Skin of body (tissue), 2 donors: ENCODE data around the gene FGFR2. TPM values are rescaled to one million over a fixed set of nuclear protein-coding genes. Genes with fewer than 3 reads are reported as not detected.

ENCODE experiments used
- DNase-seq: peaks from one replicate; lab custom pipeline; 2025; lab: John Stamatoyannopoulos, UW
- total RNA-seq: library from RNA; depleted of rRNA; stranded (reverse); fragments of >200 nt; gene quantifications from one replicate; pipeline ENCODE4 v1.2.3, GENCODE V29; 2014

The FGFR2 gene
- total RNA-seq, 1 donor from 2014 or later: 141 TPM

DNA sequence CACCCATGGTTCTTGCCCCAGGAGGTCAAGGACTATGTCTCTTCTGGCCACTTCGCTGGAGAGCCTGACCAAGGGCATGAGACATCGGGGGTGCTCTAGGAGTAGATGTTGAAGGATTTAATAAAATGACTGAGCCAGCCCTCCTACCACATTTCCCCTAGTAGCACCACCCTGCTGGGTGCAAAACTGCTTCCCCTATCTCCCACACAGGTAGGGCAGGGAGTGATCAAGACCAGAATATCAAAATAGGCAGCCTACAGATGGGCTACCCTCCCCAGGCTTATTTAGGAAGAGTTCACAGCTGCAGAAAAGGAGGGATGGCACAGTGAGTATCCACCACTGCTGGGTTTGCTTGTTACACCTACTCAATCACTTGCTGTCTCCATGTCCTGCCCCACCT, 103.9 kb downstream of the FGFR2 start:
- no peak for DNase-seq

DNA sequence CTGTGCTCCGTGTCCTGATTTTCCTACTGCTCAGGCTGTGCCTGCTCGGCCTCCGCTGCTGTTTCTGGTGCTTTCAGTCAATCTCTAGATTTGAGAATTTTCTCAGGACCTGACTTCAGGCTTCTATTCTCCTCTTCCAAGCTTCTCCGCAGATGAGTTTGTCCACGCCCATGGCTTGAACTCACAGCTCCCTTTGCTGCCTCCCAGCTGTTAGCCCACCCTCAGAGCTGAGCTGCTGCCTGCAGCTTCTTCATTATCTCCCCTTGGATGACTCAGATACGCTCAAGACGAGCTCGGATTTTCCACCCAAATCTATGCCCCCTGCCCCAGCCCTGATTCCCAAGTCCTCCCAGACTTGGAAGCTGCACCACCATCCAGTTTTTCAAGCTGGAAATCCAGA, 104.7 kb downstream of the FGFR2 start:
- peak; percentile 11 for DNase-seq

DNA sequence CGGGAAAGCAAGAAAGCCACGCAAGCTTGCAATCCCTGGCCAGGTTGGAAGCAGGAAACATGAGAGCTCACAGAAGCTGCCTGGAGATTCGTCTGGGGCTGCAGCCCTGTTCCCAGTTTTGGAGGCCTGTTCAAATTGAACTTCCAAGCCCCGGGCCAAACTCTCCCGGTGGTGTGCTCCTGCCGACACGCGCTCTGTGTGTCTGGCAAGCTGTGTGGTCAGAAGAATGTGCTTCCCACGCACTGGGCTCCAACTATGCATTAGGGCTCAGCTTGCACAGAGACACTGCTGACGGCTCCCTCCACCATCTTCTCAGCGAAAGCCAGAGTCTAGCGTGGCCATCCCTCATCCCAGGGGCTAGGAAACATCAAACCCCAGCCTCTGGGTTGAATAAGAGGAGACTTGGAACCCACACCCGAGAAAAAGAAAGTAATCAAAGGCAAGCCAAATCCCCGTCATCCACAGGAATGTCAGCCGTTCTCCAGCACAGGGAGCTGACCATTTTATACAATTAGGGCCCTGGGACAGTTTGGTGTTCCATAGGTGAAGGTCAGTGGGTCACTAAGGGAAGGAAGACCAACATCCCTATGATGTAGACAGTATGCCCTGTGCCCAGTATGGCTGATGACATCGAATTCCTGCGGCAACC, 107.2 kb downstream of the FGFR2 start:
- DNase-seq: peak; percentile 45

DNA sequence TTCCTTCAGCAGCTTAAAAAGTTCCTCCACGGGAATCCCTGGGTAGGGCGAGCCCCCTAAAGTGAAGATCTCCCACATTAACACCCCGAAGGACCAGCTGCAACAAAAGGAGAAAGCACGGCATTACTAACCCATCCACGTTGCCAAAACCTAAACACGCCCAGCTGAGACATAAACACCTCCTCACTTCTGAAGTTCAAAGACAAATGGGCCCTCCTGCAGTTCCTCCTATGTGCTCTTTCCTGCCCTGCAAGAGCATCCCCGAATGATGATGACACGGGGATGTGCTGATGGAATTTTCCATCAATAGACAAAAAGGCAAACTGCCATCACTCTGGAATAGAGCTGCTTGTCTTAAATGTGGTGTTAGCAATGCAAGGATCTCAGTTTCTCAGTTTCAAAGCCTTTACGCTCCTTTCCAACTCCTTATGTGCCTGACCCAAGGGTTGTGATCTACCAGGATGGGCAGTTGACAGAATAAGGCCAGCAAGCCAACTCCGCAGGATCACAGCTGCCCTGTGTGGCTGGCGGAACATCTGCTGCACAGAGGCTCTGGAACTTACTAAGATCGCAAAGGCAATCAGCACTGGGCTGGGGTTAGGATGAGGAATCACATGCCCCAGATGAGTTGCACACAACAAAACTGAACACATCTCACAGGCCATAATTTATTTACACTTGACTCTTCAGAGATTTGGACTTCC, 112.7 kb downstream of the FGFR2 start:
- peak; percentile 90 for DNase-seq

DNA sequence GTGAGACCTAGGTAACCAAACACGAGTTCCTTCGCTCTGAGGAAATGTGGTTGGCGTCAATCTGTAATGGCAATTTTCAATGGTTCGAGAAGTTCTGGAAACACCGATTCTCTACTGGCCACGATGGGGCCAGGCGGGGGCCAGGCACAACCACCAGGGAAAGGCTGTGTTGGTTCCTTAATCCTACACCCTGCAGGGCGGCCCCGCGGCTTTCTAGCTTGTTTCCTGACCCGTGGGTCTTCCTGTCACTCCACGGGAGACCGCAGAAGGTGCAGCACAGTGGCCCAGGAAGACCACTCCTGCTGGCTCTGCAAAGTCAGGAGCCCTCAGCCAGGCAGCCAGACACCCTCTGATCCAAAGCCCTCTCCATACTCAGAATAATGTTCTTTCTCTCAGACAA, 113.4 kb downstream of the FGFR2 start:
- DNase-seq: no peak

DNA sequence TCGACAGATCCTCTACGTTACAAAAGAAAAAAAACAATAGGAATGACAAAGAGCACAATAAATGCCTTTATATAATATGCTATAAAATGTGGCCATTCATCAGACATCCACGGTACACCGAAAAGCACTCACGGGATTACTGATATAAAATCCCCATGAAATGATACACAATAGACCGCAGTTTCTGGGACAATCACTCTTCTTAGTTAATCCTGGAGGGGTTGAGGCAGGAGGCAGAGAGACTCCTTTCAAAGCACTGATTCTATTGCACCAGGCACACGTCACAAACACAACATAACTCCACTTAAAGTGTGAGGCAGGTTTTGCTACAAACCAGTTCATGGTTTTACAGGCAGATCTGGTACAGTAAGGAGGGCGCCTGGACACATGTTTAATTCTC, 113.8 kb downstream of the FGFR2 start:
- DNase-seq: no peak

DNA sequence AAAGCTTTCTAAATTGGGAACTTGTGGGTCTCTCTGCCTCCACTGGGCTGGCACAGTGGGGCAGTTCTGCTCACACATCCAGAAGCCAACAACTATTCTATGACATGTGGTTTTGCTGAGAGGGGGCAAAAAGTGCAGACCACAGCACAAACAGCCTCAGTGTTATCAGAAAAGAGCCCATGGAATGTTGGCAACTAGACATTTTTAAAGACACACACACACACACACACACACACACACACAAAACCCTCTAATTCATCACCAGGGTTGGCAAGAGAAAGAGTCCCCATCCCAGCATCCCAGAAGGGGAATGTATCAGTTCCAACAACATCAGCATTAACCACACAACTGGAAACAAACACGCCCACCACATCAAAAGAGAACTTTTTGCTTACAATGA, 117.1 kb downstream of the FGFR2 start:
- DNase-seq: peak; percentile 70

DNA sequence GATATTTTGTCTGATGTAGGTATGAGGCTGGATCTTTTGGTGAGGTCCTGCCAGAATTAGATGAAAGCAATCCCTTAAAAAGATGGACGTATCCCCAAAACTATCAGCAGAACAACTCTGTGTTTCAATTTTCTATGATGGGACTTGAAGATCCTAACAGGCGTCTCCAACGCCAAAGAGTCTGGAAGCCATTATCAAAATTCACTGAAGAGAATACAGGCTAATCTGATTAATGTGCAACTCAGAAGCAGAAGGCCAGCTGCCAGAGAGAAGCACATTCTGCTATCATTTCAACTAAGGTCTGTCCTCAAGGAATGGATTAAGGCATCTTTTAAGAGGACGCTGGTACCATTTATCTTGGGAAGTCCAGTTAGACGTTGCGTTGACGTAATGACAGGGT, 119.7 kb downstream of the FGFR2 start:
- DNase-seq: peak; percentile 80

DNA sequence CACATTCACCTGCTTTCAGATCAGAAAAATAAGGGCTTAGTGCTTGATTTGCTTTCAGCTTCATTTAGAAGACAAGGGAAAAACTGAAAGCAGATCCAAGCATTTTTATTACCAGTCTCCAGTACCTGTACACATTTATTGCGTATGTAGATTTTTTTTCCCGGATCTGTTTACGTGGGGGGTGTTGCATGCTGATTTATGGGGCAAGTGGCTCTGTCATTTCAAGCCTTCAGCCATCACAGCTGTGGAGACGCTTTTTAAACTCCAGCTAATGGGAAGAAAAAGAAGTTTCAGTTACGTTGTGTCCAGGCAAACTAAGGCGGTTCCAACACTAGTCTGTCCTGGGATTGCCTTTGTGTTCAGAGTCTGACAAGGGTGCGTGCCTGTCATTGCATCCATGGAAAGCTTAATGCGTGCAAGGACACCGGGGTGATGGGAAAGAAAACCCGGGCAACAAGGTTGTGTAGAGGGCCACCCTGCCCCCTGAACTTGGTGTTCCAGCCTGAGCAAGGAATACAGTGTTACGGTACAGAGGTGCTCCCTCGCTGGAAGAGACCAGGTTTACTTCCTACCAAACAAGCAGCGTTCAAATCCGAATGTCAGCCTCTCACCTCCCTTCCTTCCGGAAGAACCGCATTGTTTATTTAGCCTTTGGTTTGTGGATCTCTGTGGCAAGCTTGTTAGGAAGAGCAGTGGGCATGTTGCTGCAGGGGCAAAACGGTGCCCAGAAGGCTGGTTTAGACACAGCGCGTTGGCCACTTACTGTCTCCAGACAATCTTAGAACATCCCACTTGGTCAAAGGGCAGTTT, 128.2 kb downstream of the FGFR2 start:
- DNase-seq: no peak

DNA sequence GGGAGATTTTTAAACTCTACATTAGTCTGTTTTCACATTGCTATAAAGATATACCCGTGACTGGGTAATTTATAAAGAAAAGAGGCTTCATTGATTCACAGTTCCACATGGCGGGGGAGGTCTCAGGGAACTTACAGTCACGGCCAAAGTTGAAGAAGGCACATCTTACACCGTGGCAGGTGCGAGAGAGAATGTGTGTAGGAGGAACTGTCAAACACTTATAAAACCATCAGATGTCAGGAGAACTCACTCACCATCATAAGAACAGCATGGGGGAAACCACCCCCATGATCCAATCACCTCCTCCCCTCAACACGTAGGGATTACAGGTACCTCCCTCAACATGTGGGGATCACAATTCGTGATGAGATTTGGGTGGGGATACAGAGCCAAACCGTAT, 129.5 kb downstream of the FGFR2 start:
- DNase-seq: no peak

DNA sequence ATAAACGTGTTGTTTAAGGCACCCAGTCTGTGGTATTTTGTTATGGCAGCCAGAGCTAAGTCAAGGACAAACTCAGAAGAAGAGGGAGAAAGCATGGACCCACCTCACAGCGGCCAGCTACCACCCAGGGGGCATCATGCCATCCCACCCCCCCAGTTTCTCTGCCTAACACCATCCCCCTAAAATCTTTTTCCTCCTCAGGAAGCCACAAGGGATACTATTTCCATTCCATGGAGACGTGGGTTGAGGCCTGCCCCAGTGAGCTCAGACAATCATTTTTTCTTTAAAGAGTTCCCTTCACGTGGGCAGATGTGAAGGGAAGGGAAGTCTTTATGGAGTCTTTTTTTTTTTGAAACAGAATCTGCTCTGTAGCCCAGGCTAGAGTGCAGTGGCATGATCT, 131.8 kb downstream of the FGFR2 start:
- no peak for DNase-seq

DNA sequence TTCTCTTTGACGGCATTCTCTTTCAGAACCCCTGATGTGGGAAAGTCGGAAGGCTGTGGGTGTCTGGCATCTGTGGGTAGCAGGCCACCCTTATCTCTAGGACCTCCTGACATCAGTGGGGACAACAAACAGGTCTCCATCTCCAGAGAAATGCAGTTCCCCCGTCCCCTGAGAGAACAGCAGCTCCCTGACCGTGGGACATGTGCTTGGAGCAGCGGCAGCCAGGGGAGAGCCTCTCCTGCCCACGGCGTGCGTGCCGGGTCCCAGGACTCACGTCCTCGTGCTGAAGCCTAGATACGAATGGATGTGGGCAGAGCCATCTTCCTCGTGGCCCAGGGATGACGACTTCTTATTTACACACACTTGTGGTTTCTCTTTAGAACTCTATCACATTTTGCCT, 133.0 kb downstream of the FGFR2 start:
- DNase-seq: no peak

DNA sequence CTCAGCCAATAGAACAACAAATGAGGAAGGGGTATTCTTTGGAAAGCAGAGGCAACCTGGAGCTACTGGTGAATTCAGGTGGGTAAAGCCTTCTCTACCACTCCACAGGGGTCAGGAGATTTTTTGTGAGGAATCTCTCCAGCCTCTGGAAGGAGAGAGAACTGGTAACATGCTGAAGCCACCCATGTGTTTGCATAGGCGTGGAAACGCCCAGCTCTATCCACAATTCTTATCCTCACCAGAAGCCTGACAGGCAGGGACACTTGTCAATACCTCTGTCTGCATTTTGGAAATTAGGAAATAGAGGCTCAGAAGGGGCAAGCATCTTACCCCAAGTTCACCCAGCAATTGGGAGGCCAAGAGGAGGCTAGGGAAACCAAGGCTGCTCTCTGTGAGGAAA, 133.7 kb downstream of the FGFR2 start:
- DNase-seq: no peak

DNA sequence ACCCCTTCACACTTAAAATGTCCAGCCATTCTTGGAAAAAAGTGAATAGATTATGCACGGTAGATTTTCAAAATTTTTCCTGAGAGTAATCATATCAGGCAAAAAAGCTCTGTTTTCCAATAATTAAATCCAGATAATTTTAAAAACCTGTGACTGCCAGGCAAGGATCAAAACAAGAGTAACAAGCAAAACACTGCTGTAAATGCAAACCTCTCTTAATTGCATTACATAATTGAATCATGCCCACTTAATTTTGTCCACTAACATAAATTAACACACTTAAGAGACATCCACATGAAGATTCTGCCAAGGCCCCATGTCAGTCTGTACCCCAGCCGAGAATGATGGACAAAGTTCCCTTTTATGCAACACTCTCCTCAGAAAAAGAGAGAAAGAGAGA, 135.3 kb downstream of the FGFR2 start:
- no peak for DNase-seq

DNA sequence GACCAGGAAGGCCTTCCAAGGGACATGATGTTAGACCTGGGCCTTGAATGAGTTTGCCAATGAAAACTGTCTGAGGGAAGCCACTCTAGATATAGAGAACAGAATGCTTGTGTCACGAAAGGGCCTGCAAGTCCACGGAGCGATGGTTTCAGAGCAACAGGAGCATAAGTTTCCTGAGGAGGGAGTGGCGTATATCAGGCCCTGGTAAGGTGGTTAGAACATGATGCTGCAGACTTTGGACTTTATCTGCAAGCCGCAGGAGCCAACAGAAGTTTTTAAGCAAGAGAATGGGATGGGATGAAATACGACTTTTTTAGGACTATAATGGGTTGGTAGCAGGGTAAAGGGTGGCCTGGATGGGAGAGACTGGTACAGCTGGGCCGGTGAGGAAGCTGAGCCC, 136.0 kb downstream of the FGFR2 start:
- DNase-seq: no peak

DNA sequence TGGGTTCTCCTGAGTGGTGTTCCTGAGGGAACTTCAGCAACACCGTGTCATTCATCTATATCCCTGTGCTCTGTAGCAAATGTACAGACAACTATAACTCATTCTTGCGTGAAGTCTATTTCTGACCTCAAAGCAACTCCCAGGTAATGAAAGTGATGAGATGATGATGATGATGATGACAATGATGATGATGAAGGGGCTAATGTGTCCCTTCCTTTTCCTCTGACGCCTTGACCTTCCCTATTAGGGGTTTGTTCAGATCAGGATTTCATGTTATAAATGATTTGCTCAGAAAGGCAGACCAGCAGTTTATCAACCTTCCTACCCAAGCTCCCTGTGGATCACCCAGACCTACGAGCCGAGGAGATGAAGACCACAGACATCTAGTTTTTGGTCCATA, 136.9 kb downstream of the FGFR2 start:
- no peak for DNase-seq

DNA sequence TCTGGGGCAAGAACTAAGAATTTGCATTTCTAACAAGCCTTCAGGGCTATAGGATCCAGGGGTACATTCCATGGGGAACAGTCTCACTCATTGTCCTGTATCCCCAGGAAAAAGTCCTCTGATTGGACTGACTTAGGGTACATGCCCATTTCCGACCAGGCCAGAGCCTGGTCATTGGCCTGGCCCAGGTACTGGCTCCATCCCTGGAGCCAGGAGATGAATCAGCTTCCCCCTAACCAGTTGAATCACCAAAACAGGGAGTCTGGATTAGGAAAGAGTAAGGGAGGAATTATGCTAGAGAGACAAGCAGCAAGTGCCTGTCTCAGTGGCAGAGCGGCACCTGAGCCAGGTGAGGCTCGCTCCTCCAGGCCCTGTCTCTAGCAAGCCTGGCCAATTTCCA, 137.5 kb downstream of the FGFR2 start:
- DNase-seq: no peak

DNA sequence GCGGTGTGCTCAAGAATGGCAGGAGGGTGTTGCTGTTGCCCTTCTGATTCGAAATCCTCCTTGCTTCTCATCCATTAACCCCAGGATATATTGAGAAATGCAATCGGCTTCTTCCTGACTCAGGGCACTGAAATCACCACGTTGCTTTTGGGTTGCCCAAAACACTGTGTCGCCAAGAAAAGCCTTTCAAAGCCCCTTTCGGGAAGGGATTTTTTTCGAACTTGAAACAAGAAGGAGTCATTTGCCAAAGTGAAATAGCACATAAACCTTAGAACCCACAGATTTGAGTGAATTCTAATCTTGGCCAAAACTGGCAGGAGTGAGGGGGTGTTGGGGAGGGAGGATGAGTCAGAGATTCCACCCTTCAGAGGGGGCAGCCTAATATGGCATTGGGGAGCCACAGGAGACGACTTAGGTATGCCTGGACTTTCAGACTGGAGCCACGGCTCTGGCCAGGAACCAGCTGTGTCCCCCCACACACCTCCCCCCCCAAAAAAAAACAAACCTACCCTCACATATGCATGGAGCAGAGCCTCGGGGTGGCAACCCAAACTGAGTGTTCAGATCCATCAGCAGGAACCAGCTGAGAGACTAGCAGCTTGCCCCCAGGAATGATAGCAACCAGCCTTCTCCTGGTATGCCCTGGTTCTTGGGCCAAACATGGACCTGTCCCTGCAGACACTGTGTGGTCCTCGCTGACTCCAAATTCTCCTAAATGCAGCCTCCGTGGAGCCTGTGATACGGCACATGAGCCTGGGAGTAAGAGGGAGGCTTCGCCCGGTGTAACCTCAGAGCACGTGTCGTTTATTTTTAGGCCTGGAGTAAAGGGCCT, 138.4 kb downstream of the FGFR2 start:
- DNase-seq: no peak

DNA sequence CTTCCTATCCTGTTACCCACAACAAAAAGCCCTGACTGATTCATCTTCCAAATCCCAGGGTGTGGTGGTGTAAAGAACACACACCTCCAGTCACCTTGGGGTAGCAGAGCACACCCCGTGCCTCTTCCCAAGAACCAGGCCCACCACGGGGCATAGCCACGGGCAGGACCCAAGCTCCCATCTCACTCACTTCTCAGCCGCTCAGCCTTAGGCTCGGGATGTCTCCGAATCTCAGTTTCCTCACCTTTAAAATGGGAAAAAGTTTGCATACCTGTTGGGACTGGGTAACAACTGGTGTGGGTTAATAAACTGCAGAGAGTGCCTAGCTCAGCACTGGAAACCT, 139.0 kb downstream of the FGFR2 start:
- no peak for DNase-seq

DNA sequence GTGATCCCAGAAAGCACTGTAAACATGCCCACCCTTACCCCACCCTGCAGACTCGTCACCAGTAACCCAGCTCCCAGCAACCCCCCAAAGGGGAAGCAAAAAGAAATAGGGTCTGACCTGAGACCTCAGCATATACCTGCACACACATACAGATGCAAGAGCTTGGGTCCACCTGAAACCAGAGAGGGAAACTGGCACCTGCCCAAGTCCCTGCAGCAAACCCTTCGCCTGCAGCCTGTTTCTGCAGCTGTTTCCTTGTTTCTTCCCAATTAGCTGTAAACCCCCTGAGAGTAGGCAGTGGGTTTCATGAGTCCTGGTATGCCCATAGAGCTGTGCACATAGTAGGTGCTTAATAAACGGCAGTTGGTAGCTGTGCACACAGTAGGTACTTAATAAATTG, 140.5 kb downstream of the FGFR2 start:
- no peak for DNase-seq

DNA sequence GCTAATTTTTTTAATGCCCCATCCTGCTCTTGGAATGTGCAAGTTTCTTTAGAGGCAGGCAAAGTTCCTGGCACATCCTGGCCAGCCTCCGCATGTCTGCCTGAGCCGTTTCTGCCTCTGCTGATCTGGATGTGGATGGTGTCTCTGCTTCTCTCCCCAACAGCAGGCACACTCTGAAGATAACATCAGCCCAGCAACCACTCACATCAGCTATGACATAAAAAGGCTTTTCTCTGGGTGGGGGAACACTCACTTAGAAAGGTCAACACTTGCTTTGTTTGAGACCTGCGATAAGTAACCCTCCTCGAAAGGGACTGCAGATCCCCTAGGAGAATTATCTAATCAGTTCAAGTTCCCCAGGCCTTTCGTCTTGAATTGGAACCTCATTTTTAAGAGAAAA, 142.9 kb downstream of the FGFR2 start:
- DNase-seq: no peak

DNA sequence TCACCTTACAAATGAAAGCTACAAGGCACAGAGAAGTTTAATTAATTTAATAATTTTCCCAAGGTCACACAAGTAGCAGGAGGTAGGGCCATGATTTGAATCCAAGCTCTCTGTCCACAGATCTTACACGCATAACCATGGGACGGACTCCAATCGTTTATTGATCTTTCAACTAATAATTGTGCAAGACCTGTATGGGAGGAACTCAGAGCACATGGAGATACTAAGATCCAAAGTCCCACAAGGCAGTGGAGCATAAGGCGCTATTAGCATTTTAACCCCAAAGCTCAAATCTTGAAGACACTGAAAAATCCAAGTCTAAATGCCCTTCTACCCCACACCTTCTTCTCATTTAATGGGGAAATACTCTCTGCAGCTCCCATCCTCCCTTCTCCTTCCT, 143.5 kb downstream of the FGFR2 start:
- DNase-seq: no peak
